ENCODE data around the gene GK2. TPM values are rescaled to one million over a fixed set of nuclear protein-coding genes. Genes with fewer than 3 reads are reported as not detected.

The GK2 gene
- total RNA-seq: not detected in 2 replicates

- Mint-ChIP-seq H3K4me1 (no peaks in the 10 kb centered on the region), H3K27ac (no peak within 1 kb of the TSS), H3K36me3 (ENCODE audit: low read depth) (no peaks in the 10 kb centered on the region), H3K27me3 (no peaks in the 10 kb centered on the region), H3K4me3 (no peak within 1 kb of the TSS), H3K9me3 (no peaks in the 10 kb centered on the region)
- no peak for ATAC-seq (ENCODE audit: low read depth)
- DNase-seq: no peak
- CTCF ChIA-PET: no interaction called here
- TF ChIP-seq, protein P1, sequence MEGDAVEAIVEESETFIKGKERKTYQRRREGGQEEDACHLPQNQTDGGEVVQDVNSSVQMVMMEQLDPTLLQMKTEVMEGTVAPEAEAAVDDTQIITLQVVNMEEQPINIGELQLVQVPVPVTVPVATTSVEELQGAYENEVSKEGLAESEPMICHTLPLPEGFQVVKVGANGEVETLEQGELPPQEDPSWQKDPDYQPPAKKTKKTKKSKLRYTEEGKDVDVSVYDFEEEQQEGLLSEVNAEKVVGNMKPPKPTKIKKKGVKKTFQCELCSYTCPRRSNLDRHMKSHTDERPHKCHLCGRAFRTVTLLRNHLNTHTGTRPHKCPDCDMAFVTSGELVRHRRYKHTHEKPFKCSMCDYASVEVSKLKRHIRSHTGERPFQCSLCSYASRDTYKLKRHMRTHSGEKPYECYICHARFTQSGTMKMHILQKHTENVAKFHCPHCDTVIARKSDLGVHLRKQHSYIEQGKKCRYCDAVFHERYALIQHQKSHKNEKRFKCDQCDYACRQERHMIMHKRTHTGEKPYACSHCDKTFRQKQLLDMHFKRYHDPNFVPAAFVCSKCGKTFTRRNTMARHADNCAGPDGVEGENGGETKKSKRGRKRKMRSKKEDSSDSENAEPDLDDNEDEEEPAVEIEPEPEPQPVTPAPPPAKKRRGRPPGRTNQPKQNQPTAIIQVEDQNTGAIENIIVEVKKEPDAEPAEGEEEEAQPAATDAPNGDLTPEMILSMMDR (IDR thresholded peaks at IDR 0.05): no peak
- POLR2A ChIA-PET: no interaction called here
- intact Hi-C loops (cut with micrococcal nuclease): no loop called here
Observed at GRCh38 chr4:79408063-79408462, at the start of gene GK2. TSS of gene GK2 (minus strand) at chr4:79408228. CDS start at chr4:79408200, 28 bp downstream.

- H3K4me1 Mint-ChIP-seq: no peaks in the 10 kb centered on the region
- H3K36me3 Mint-ChIP-seq (ENCODE audit: low read depth): no peaks in the 10 kb centered on the region
- no peak overlapping the region for H3K27ac Mint-ChIP-seq
- no peaks in the 10 kb centered on the region for H3K9me3 Mint-ChIP-seq
- H3K4me3 Mint-ChIP-seq: no peak overlapping the region
- ATAC-seq (ENCODE audit: low read depth) (no peak), DNase-seq (no peak)
- no peaks in the 10 kb centered on the region for H3K27me3 Mint-ChIP-seq
- POLR2A ChIA-PET: no interaction called here
- intact Hi-C loops (cut with micrococcal nuclease): no loop called here
- CTCF ChIA-PET: no interaction called here
- TF ChIP-seq, protein P1 (IDR thresholded peaks at IDR 0.05): no peak
Observed at GRCh38 chr4:79455216-79455615, 47.2 kb upstream of the GK2 start.

GRCh38 chr4:79454656-79455055 is 46.6 kb upstream of the GK2 start:
- Mint-ChIP-seq H3K27me3 (no peaks in the 10 kb centered on the region), H3K4me1 (no peaks in the 10 kb centered on the region), H3K9me3 (no peaks in the 10 kb centered on the region), H3K27ac (no peak overlapping the region), H3K36me3 (ENCODE audit: low read depth) (no peaks in the 10 kb centered on the region), H3K4me3 (no peak overlapping the region)
- DNase-seq: no peak
- CTCF ChIA-PET: no interaction called here
- POLR2A ChIA-PET: no interaction called here
- intact Hi-C loops (cut with micrococcal nuclease): no loop called here
- TF ChIP-seq, protein P1 (IDR thresholded peaks at IDR 0.05): no peak
- ATAC-seq (ENCODE audit: low read depth): no peak

DNA sequence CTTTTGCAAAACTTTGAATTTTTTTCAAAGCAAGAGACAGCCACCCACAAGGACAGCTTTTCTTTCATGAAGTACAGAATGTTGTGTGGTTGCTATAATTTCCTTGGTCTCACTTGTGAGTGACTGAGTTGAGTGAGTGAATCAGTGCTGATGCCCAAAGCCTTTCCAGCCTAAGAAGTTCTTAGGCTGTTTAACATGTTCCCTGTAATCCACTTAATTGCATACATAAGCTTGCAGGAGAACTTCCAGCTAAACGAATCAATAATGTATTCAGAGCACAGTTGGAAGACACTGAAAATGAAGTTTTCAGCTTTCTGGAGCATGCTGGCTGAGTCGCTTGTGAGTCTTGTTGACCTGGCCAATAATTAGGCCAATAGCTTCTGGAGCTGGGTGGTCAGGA is 42.0 kb upstream of the GK2 start:
- ATAC-seq (ENCODE audit: low read depth) (no peak), DNase-seq (no peak)
- intact Hi-C loops (cut with micrococcal nuclease): no loop called here
- Mint-ChIP-seq H3K4me3 (no peak overlapping the region), H3K9me3 (no peaks in the 10 kb centered on the region), H3K4me1 (no peaks in the 10 kb centered on the region), H3K27ac (no peak overlapping the region), H3K36me3 (ENCODE audit: low read depth) (no peaks in the 10 kb centered on the region), H3K27me3 (no peaks in the 10 kb centered on the region)
- CTCF ChIA-PET: no interaction called here
- TF ChIP-seq, protein P1 (IDR thresholded peaks at IDR 0.05): no peak
- POLR2A ChIA-PET: no interaction called here

- DNase-seq: no peak
- no peaks in the 10 kb centered on the region for H3K9me3 Mint-ChIP-seq
- no peaks in the 10 kb centered on the region for H3K36me3 Mint-ChIP-seq (ENCODE audit: low read depth)
- TF ChIP-seq, protein P1 (IDR thresholded peaks at IDR 0.05): no peak
- no peak overlapping the region for H3K27ac Mint-ChIP-seq
- intact Hi-C loops (cut with micrococcal nuclease): no loop called here
- H3K27me3 Mint-ChIP-seq: no peaks in the 10 kb centered on the region
- no peak for ATAC-seq (ENCODE audit: low read depth)
- CTCF ChIA-PET: no interaction called here
- H3K4me3 Mint-ChIP-seq: no peak overlapping the region
- H3K4me1 Mint-ChIP-seq: no peaks in the 10 kb centered on the region
- POLR2A ChIA-PET: no interaction called here
Observed at GRCh38 chr4:79446145-79446544, 38.1 kb upstream of the GK2 start.
